VCaP (cell line): Measurements from ENCODE around the gene POU2F3.
"Not testable (repeated sequence)": the region's sequence is repeated elsewhere in the genome, so short reads cannot be mapped to it uniquely, and the experiment has no call there.

ENCODE experiments used
- H3K27ac ChIP-seq: fragments of 450-650 bp; 2 replicates; pipeline ENCODE4 v1.5.1; 2017
- CTCF ChIP-seq: fragments of 450-650 bp; conservative IDR thresholded peaks from 2 replicates; pipeline ENCODE4 v1.5.1; 2017; ENCODE audit warnings: mild to moderate bottlenecking, moderate library complexity

Gene POU2F3

GRCh38 chr11:120272303-120272702 is 32.4 kb downstream of the POU2F3 start:
- H3K27ac ChIP-seq = no peak overlapping the region

GRCh38 chr11:120273432-120273831 is 33.5 kb downstream of the POU2F3 start:
- no peak overlapping the region for H3K27ac ChIP-seq
- TF ChIP-seq CTCF = no peak

More at GRCh38 chr11:120272303-120272702, 32.4 kb downstream of the POU2F3 start:
- no peak for TF ChIP-seq CTCF

GRCh38 chr11:120273956-120274355 is 34.0 kb downstream of the POU2F3 start:
- H3K27ac ChIP-seq = not testable (repeated sequence)

- TF ChIP-seq CTCF = no peak
- no peak overlapping the region; the same call in 1 of the 2 replicates for H3K27ac ChIP-seq
Measured at GRCh38 chr11:120279502-120279901, 39.6 kb downstream of the POU2F3 start.

GRCh38 chr11:120280600-120281051 is 40.7 kb downstream of the POU2F3 start:
- TF ChIP-seq CTCF = no peak

GRCh38 chr11:120281143-120281795 is 41.3 kb downstream of the POU2F3 start:
- peak overlapping the region; percentile 39; the same call in 1 of the 2 replicates for H3K27ac ChIP-seq
- TF ChIP-seq CTCF = no peak

More at GRCh38 chr11:120280600-120281051, 40.7 kb downstream of the POU2F3 start:
- peak overlapping the region; percentile 39; the same call in 1 of the 2 replicates for H3K27ac ChIP-seq

- no peak overlapping the region for H3K27ac ChIP-seq
- TF ChIP-seq CTCF = no peak
Measured at GRCh38 chr11:120283124-120283523, 43.2 kb downstream of the POU2F3 start.

- no peak overlapping the region for H3K27ac ChIP-seq
- no peak for TF ChIP-seq CTCF
Measured at GRCh38 chr11:120284272-120284671, 44.3 kb downstream of the POU2F3 start.
